SK-N-SH treated with all-trans-retinoic acid at 6 μM for 48 hours (cell line): Measurements from ENCODE around the gene TXN2.

Experiments used
- ATAC-seq: fragments of 200-7000 bp; cut with Tn5 transposase; 3 replicates; pipeline ENCODE4 v1.9.1; 2020; ENCODE audit warnings: mild to moderate bottlenecking, moderate library complexity
- BACH2 ChIP-seq: fragments of 250-450 bp; sonication (Bioruptor Pico); IDR thresholded peaks from 2 replicates; pipeline ENCODE4 v1.9.0; 2021; ENCODE audit warnings: mild to moderate bottlenecking, borderline replicate concordance
- CSDC2 ChIP-seq: fragments of 250-450 bp; sonication (Bioruptor Pico); IDR thresholded peaks from 2 replicates; pipeline ENCODE4 v1.5.0; 2020; ENCODE audit warnings: mild to moderate bottlenecking, moderate library complexity
- CSRNP3 ChIP-seq: fragments of 250-450 bp; sonication (Bioruptor Pico); IDR thresholded peaks from 2 replicates; pipeline ENCODE4 v1.5.1; 2021; ENCODE audit warnings: mild to moderate bottlenecking, moderate library complexity
- ESRRG ChIP-seq: fragments of 250-450 bp; sonication (Bioruptor Pico); IDR thresholded peaks from 2 replicates; pipeline ENCODE4 v1.6.1; 2021; ENCODE audit warnings: mild to moderate bottlenecking
- GLIS3 ChIP-seq: fragments of 250-450 bp; sonication (Bioruptor Pico); IDR thresholded peaks from 2 replicates; pipeline ENCODE4 v1.5.0; 2020; ENCODE audit warnings: mild to moderate bottlenecking, moderate library complexity
- ISL1 ChIP-seq: fragments of 250-450 bp; sonication (Bioruptor Pico); IDR thresholded peaks from 2 replicates; pipeline ENCODE4 v2.1.2; 2022; ENCODE audit warnings: mild to moderate bottlenecking, moderate library complexity
- OSR1 ChIP-seq: fragments of 250-450 bp; sonication (Bioruptor Pico); IDR thresholded peaks from 2 replicates; pipeline ENCODE4 v1.8.0; 2022; ENCODE audit warnings: moderate library complexity, mild to moderate bottlenecking, inconsistent platforms
- PPARA ChIP-seq: fragments of 250-450 bp; sonication (Bioruptor Pico); IDR thresholded peaks from 2 replicates; pipeline ENCODE4 v1.5.0; 2020; ENCODE audit warnings: mild to moderate bottlenecking, borderline replicate concordance
- RARB ChIP-seq: fragments of 250-450 bp; sonication (Bioruptor Pico); IDR thresholded peaks from 2 replicates; pipeline ENCODE4 v1.8.0; 2021; ENCODE audit warnings: mild to moderate bottlenecking, moderate library complexity
- SNAI2 ChIP-seq: fragments of 250-450 bp; sonication (Bioruptor Pico); IDR thresholded peaks from 2 replicates; pipeline ENCODE4 v1.5.0; 2020; ENCODE audit warnings: mild to moderate bottlenecking, moderate library complexity
- TCF4 ChIP-seq: fragments of 250-450 bp; sonication (Bioruptor Pico); IDR thresholded peaks from 2 replicates; pipeline ENCODE4 v1.8.0; 2021; ENCODE audit warnings: mild to moderate bottlenecking, moderate library complexity, borderline replicate concordance
- TOX ChIP-seq: fragments of 250-450 bp; sonication (Bioruptor Pico); IDR thresholded peaks from 2 replicates; pipeline ENCODE4 v1.8.0; 2021; ENCODE audit warnings: mild to moderate bottlenecking, moderate library complexity, borderline replicate concordance
- TSHZ2 ChIP-seq: fragments of 250-450 bp; sonication (Bioruptor Pico); IDR thresholded peaks from 2 replicates; pipeline ENCODE4 v1.5.0; 2020; ENCODE audit warnings: mild to moderate bottlenecking, moderate library complexity
- ZC3H10 ChIP-seq: fragments of 250-450 bp; sonication (Bioruptor Pico); IDR thresholded peaks from 2 replicates; pipeline ENCODE4 v1.5.1; 2021; ENCODE audit warnings: mild to moderate bottlenecking, moderate library complexity
- ZFP3 ChIP-seq: fragments of 250-450 bp; sonication (Bioruptor Pico); IDR thresholded peaks from 2 replicates; pipeline ENCODE4 v1.5.0; 2020; ENCODE audit warnings: mild to moderate bottlenecking, moderate library complexity
- ZFP30 ChIP-seq: fragments of 450-650 bp; formaldehyde crosslinking; IDR thresholded peaks from 2 replicates; pipeline ENCODE4 v1.5.0; 2022; ENCODE audit warnings: mild to moderate bottlenecking, moderate library complexity
- ZNF565 ChIP-seq: fragments of 450-650 bp; formaldehyde crosslinking; conservative IDR thresholded peaks from 2 replicates; pipeline ENCODE4 v1.5.0; 2020; ENCODE audit warnings: low read depth, mild to moderate bottlenecking, moderate library complexity
- ZNF70 ChIP-seq: fragments of 450-650 bp; formaldehyde crosslinking; IDR thresholded peaks from 2 replicates; pipeline ENCODE4 v1.5.0; 2020; ENCODE audit warnings: mild to moderate bottlenecking, moderate library complexity
- ZNF8 ChIP-seq: fragments of 450-650 bp; formaldehyde crosslinking; IDR thresholded peaks from 2 replicates; pipeline ENCODE4 v1.5.0; 2020; ENCODE audit warnings: mild to moderate bottlenecking, moderate library complexity
- TF ChIP-seq, protein P1 (sequence below): fragments of 250-450 bp; sonication (Bioruptor Pico); IDR thresholded peaks from 2 replicates; pipeline ENCODE4 v1.5.1; 2020; ENCODE audit warnings: low read depth, mild to moderate bottlenecking, moderate library complexity
- TF ChIP-seq, protein P2 (sequence below): fragments of 250-450 bp; sonication (Bioruptor Pico); IDR thresholded peaks from 2 replicates; pipeline ENCODE4 v1.8.0; 2020; ENCODE audit warnings: mild to moderate bottlenecking, moderate library complexity, borderline replicate concordance
- TF ChIP-seq, protein P3 (sequence below): fragments of 250-450 bp; sonication (Bioruptor Pico); IDR thresholded peaks from 2 replicates; pipeline ENCODE4 v1.8.0; 2021; ENCODE audit warnings: low read depth, mild to moderate bottlenecking, moderate library complexity, borderline replicate concordance

TXN2 gene

GRCh38 chr22:36514766-36515165 is 33.3 kb upstream of the TXN2 start:
- TF ChIP-seq, protein P1, sequence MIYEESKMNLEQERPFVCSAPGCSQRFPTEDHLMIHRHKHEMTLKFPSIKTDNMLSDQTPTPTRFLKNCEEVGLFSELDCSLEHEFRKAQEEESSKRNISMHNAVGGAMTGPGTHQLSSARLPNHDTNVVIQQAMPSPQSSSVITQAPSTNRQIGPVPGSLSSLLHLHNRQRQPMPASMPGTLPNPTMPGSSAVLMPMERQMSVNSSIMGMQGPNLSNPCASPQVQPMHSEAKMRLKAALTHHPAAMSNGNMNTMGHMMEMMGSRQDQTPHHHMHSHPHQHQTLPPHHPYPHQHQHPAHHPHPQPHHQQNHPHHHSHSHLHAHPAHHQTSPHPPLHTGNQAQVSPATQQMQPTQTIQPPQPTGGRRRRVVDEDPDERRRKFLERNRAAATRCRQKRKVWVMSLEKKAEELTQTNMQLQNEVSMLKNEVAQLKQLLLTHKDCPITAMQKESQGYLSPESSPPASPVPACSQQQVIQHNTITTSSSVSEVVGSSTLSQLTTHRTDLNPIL (CRISPR knock-in tag) = no peak
- no peak for TF ChIP-seq ESRRG
- TF ChIP-seq ZNF565 (CRISPR knock-in tag) = no peak
- TF ChIP-seq, protein P2, sequence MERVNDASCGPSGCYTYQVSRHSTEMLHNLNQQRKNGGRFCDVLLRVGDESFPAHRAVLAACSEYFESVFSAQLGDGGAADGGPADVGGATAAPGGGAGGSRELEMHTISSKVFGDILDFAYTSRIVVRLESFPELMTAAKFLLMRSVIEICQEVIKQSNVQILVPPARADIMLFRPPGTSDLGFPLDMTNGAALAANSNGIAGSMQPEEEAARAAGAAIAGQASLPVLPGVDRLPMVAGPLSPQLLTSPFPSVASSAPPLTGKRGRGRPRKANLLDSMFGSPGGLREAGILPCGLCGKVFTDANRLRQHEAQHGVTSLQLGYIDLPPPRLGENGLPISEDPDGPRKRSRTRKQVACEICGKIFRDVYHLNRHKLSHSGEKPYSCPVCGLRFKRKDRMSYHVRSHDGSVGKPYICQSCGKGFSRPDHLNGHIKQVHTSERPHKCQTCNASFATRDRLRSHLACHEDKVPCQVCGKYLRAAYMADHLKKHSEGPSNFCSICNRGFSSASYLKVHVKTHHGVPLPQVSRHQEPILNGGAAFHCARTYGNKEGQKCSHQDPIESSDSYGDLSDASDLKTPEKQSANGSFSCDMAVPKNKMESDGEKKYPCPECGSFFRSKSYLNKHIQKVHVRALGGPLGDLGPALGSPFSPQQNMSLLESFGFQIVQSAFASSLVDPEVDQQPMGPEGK (CRISPR knock-in tag) = no peak
- no peak for TF ChIP-seq BACH2 (CRISPR knock-in tag)
- TF ChIP-seq CSDC2 (CRISPR knock-in tag) = no peak
- TF ChIP-seq TOX (CRISPR knock-in tag) = no peak
- no peak for TF ChIP-seq RARB (CRISPR knock-in tag)
- no peak for TF ChIP-seq ZC3H10
- no peak for TF ChIP-seq OSR1 (CRISPR knock-in tag)
- TF ChIP-seq ISL1 (CRISPR knock-in tag) = no peak
- ATAC-seq = no peak

DNA sequence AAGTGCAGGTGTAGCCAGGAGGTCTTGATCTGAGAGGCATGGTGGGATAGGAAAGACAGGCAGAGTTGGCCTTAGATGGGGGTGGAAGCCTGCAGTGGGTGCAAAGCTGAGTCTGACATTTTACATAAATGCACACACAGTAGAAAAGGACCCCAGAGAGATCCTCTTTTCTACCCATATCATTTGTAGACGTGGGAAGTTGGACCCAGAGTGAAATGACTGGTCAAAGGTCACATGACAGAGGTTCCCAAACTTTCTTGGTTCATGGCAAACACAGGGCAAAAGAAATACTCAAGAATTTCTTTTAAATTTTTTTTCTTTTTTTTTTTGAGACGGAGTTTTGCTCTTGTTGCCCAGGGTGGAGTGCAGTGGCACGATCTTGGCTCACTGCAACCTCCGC is 31.6 kb upstream of the TXN2 start:
- no peak for ATAC-seq
- TF ChIP-seq CSDC2 (CRISPR knock-in tag) (no peak), SNAI2 (CRISPR knock-in tag) (no peak), ZNF8 (no peak), TCF4 (CRISPR knock-in tag) (no peak), OSR1 (CRISPR knock-in tag) (no peak)
- TF ChIP-seq, all 23 proteins: peak for 0

DNA sequence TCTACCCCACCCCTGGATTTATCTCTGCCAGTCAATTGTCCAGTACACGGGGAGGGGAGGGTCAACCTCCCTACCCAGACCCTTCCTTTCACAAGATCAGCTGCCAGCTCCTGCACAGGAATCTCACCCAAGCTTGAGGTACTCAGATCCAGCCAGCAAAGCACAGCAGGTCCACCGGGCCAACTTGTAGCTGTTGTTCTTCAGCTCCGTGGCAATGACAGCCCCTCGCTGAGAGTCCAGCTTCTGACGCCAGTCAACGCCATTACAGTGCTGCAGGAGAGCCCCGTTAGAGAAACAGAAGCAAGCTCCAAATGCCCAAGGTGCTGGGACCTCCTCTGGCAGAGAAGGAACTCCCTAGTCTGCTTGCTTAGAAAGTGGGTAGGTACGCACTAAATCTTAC is 30.9 kb upstream of the TXN2 start:
- no peak for TF ChIP-seq TCF4 (CRISPR knock-in tag)
- no peak for TF ChIP-seq ZNF70 (CRISPR knock-in tag)
- no peak for TF ChIP-seq ESRRG
- TF ChIP-seq, protein P3, sequence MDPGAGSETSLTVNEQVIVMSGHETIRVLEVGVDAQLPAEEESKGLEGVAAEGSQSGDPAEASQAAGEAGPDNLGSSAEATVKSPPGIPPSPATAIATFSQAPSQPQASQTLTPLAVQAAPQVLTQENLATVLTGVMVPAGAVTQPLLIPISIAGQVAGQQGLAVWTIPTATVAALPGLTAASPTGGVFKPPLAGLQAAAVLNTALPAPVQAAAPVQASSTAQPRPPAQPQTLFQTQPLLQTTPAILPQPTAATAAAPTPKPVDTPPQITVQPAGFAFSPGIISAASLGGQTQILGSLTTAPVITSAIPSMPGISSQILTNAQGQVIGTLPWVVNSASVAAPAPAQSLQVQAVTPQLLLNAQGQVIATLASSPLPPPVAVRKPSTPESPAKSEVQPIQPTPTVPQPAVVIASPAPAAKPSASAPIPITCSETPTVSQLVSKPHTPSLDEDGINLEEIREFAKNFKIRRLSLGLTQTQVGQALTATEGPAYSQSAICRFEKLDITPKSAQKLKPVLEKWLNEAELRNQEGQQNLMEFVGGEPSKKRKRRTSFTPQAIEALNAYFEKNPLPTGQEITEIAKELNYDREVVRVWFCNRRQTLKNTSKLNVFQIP (CRISPR knock-in tag) = no peak
- TF ChIP-seq GLIS3 (CRISPR knock-in tag) = no peak
- TF ChIP-seq CSRNP3 (CRISPR knock-in tag) = no peak
- no peak for TF ChIP-seq TSHZ2 (CRISPR knock-in tag)
- no peak for TF ChIP-seq BACH2 (CRISPR knock-in tag)
- no peak for TF ChIP-seq PPARA (CRISPR knock-in tag)
- TF ChIP-seq, protein P2 (CRISPR knock-in tag) = no peak
- TF ChIP-seq ZFP3 (CRISPR knock-in tag) = no peak
- no peak for TF ChIP-seq ZFP30 (CRISPR knock-in tag)
- no peak for TF ChIP-seq TOX (CRISPR knock-in tag)
- ATAC-seq = no peak
